ENCODE data around the gene IL6R. TPM values are rescaled to one million over a fixed set of nuclear protein-coding genes. Genes with fewer than 3 reads are reported as not detected.

Gene IL6R
- total and polyA plus RNA-seq, 2 donors (not counting 1 experiment from before 2014, with no cell fraction given) = 3.5 to 5.3 TPM

- CTCF ChIA-PET = interaction anchor here (0.7 to 7.1 kb wide), 17 partner anchors 13 to 609 kb away, joined by 3 to 188 read pairs (median 7); no protein-coding TSS in a partner anchor
- ATAC-seq (ENCODE audit: low read depth) (no peak), DNase-seq (peak; percentile 29)
- peaks cover 2% of the 10 kb centered on the region for H3K4me1 Mint-ChIP-seq
- no peak for TF ChIP-seq CTCF (IDR thresholded peaks at IDR 0.05)
- no peak for TF ChIP-seq EZH2 (IDR thresholded peaks at IDR 0.05; ENCODE audit: borderline replicate concordance, insufficient read depth, low read depth, low read length, poor library complexity, severe bottlenecking)
- no peaks in the 10 kb centered on the region for H3K36me3 ChIP-seq (replicated peaks in 1 of 2; ENCODE audit: control extremely low read depth in 1 of 2, control insufficient read depth in 1 of 2, extremely low read depth in 1 of 2, insufficient read depth in 2 of 2, low read length in 1 of 2)
- no peak overlapping the region for H3K4me3 Mint-ChIP-seq
- no peaks in the 10 kb centered on the region for H4K20me1 ChIP-seq (ENCODE audit: control insufficient read depth, insufficient read depth, low read length, poor library complexity, severe bottlenecking)
- H3K27me3 ChIP-seq (replicated peaks in 1 of 4; ENCODE audit: control extremely low read depth in 1 of 4, control insufficient read depth in 3 of 4, insufficient read depth in 4 of 4, low read length in 3 of 4) = no peaks in the 10 kb centered on the region
- no peak overlapping the region for H3K27ac Mint-ChIP-seq
- no peaks in the 10 kb centered on the region for H3K9me3 ChIP-seq (ENCODE audit: control extremely low read depth in 1 of 3, control insufficient read depth in 2 of 3, insufficient read depth in 1 of 3, low read length in 2 of 3)
- H3K4me1 ChIP-seq (ENCODE audit: control insufficient read depth in 2 of 2, insufficient read depth in 2 of 2, low read length in 2 of 2) = peaks cover 0 to 7% of the 10 kb centered on the region in 2 donors
- intact Hi-C loops (cut with micrococcal nuclease) = loop anchor here (1.0 to 2.0 kb wide), 3 partner anchors 74 to 400 kb away; partner anchors contain the start of gene IL6R
- 74% methylated on average over 2 of the region's 5 CpGs for WGBS (ENCODE audit: insufficient coverage)
- H3K27ac ChIP-seq (ENCODE audit: low read length in 2 of 2) = no peak overlapping the region
- H3K9ac ChIP-seq (ENCODE audit: low read length) = no peak overlapping the region
- no peak overlapping the region for H3K4me2 ChIP-seq (replicated peaks; ENCODE audit: low read depth, low read length, poor library complexity, severe bottlenecking)
- no peaks in the 10 kb centered on the region for H3K27me3 Mint-ChIP-seq
- POLR2A ChIA-PET = no interaction called here
- no peak overlapping the region for H3K4me3 ChIP-seq (ENCODE audit: control extremely low read depth in 1 of 5, extremely low read depth in 1 of 5, insufficient read depth in 1 of 5, low read depth in 2 of 5, low read length in 4 of 5)
- H2AFZ ChIP-seq (ENCODE audit: insufficient read depth, low read depth, low read length, poor library complexity, severe bottlenecking) = no peak overlapping the region
- H3K9me3 Mint-ChIP-seq (ENCODE audit: insufficient read depth) = no peaks in the 10 kb centered on the region
- no peaks in the 10 kb centered on the region for H3K79me2 ChIP-seq (ENCODE audit: control insufficient read depth, insufficient read depth, low read length)
Measured at GRCh38 chr1:154478639-154479038, 73.5 kb downstream of the IL6R start.

- intact Hi-C loops (cut with micrococcal nuclease) = loop anchor here (1.0 to 2.0 kb wide), 3 partner anchors 75 to 398 kb away; partner anchors contain the start of gene IL6R
- no peaks in the 10 kb centered on the region for H3K79me2 ChIP-seq (ENCODE audit: control insufficient read depth, insufficient read depth, low read length)
- no peak overlapping the region for H3K4me3 ChIP-seq (ENCODE audit: control extremely low read depth in 1 of 5, extremely low read depth in 1 of 5, insufficient read depth in 1 of 5, low read depth in 2 of 5, low read length in 4 of 5)
- H3K4me1 Mint-ChIP-seq = peaks cover 2% of the 10 kb centered on the region
- no peaks in the 10 kb centered on the region for H3K9me3 ChIP-seq (ENCODE audit: control extremely low read depth in 1 of 3, control insufficient read depth in 2 of 3, insufficient read depth in 1 of 3, low read length in 2 of 3)
- ChIA-PET POLR2A (no interaction called here), CTCF (interaction anchor here (0.6 to 7.1 kb wide), 35 partner anchors 8 to 605 kb away, joined by 3 to 188 read pairs (median 7); partner anchors contain the start of genes CHRNB2, PMVK and UBE2Q1)
- H3K4me3 Mint-ChIP-seq = no peak overlapping the region
- H2AFZ ChIP-seq (ENCODE audit: insufficient read depth, low read depth, low read length, poor library complexity, severe bottlenecking) = no peak overlapping the region
- 64% methylated on average over 6 of the region's 9 CpGs for WGBS (ENCODE audit: insufficient coverage)
- H3K36me3 ChIP-seq (replicated peaks in 1 of 2; ENCODE audit: control extremely low read depth in 1 of 2, control insufficient read depth in 1 of 2, extremely low read depth in 1 of 2, insufficient read depth in 2 of 2, low read length in 1 of 2) = no peaks in the 10 kb centered on the region
- no peaks in the 10 kb centered on the region for H4K20me1 ChIP-seq (ENCODE audit: control insufficient read depth, insufficient read depth, low read length, poor library complexity, severe bottlenecking)
- H3K4me2 ChIP-seq (replicated peaks; ENCODE audit: low read depth, low read length, poor library complexity, severe bottlenecking) = no peak overlapping the region
- DNase-seq = peak; percentile 82
- H3K27ac Mint-ChIP-seq = no peak overlapping the region
- peaks cover 4% of the 10 kb centered on the region for H3K27me3 Mint-ChIP-seq
- TF ChIP-seq CTCF (IDR thresholded peaks at IDR 0.05) (peak; percentile 99), EZH2 (IDR thresholded peaks at IDR 0.05; ENCODE audit: borderline replicate concordance, insufficient read depth, low read depth, low read length, poor library complexity, severe bottlenecking) (no peak)
- no peak overlapping the region for H3K9ac ChIP-seq (ENCODE audit: low read length)
- no peaks in the 10 kb centered on the region for H3K9me3 Mint-ChIP-seq (ENCODE audit: insufficient read depth)
- no peaks in the 10 kb centered on the region for H3K27me3 ChIP-seq (replicated peaks in 1 of 4; ENCODE audit: control extremely low read depth in 1 of 4, control insufficient read depth in 3 of 4, insufficient read depth in 4 of 4, low read length in 3 of 4)
- no peaks in the 10 kb centered on the region for H3K4me1 ChIP-seq (ENCODE audit: control insufficient read depth in 2 of 2, insufficient read depth in 2 of 2, low read length in 2 of 2)
- H3K27ac ChIP-seq (ENCODE audit: low read length in 2 of 2) = no peak overlapping the region
- ATAC-seq (ENCODE audit: low read depth) = peak; percentile 89
Measured at GRCh38 chr1:154479764-154480421, 74.8 kb downstream of the IL6R start.

Measured in B cell (primary cell).